IMR-90 (cell line): ENCODE data around the gene TLCD1. TPM values are rescaled to one million over a fixed set of nuclear protein-coding genes. Genes with fewer than 3 reads are reported as not detected.

Source experiments
- ATAC-seq: fragments of 200-7000 bp; cut with Tn5 transposase; 2 replicates; pipeline ENCODE4 v1.9.1; 2020; ENCODE audit warnings: low read depth, mild to moderate bottlenecking, moderate library complexity
- BruUV-seq: library from RNA; stranded (reverse); fragments of 400-500 nt; replicated peaks from 2 replicates; lab custom pipeline; 2021; lab: Mats Ljungman, UMichigan
- CTCF ChIA-PET: fragments of 300-600 bp; formaldehyde crosslinking; extraction: SDS; loops from one replicate; lab custom pipeline; 2021; ENCODE audit warnings: antibody characterized with exemption; lab: Yijun Ruan, JAX
- POLR2A ChIA-PET: fragments of 300-600 bp; sonication (Branson Sonifier 250); formaldehyde crosslinking; loops from one replicate; lab custom pipeline; 2022; ENCODE audit warnings: antibody characterized with exemption; ENCODE audit not compliant: unreplicated experiment; lab: Charles Lee
- DNase-seq: peaks from one replicate; pipeline ENCODE4 v3.0.0; 2013
- H2AFZ ChIP-seq: replicated peaks from 2 replicates; pipeline ENCODE3; 2013; ENCODE audit warnings: low read length, mild to moderate bottlenecking; ENCODE audit not compliant: poor library complexity
- H2AK5ac ChIP-seq: 2 replicates; pipeline ENCODE4 v1.6.1; 2013; ENCODE audit warnings: low read depth, low read length, inconsistent platforms
- H2AK9ac ChIP-seq: replicated peaks from 2 replicates; pipeline ENCODE3; 2013; ENCODE audit warnings: mild to moderate bottlenecking, low read depth, low read length, moderate library complexity; ENCODE audit not compliant: poor library complexity
- H2BK120ac ChIP-seq: 2 replicates; pipeline ENCODE4 v1.6.1; 2013; ENCODE audit warnings: low read depth, low read length, inconsistent platforms
- H2BK15ac ChIP-seq: 3 replicates; pipeline ENCODE4 v1.6.1; 2013; ENCODE audit warnings: low read depth, low read length, inconsistent platforms
- H2BK20ac ChIP-seq: 2 replicates; pipeline ENCODE4 v1.6.1; 2013; ENCODE audit warnings: low read depth, mild to moderate bottlenecking, inconsistent platforms, low read length, moderate library complexity
- H2BK5ac ChIP-seq: 2 replicates; pipeline ENCODE4 v1.6.1; 2013; ENCODE audit warnings: mild to moderate bottlenecking, low read depth, low read length, inconsistent platforms; ENCODE audit not compliant: poor library complexity, severe bottlenecking
- H3K14ac ChIP-seq: replicated peaks from 2 replicates; pipeline ENCODE4 v1.6.1; 2013; ENCODE audit warnings: low read depth, low read length, inconsistent platforms
- H3K18ac ChIP-seq: 2 replicates; pipeline ENCODE4 v1.6.1; 2013; ENCODE audit warnings: low read depth, low read length, control low read depth
- H3K23ac ChIP-seq: 2 replicates; pipeline ENCODE4 v1.6.1; 2013; ENCODE audit warnings: low read depth, low read length, inconsistent platforms
- H3K27ac ChIP-seq: 2 replicates; pipeline ENCODE4 v1.5.1; 2013; ENCODE audit warnings: mild to moderate bottlenecking, control low read depth, low read length; ENCODE audit not compliant: insufficient read depth
- H3K27me3 ChIP-seq: 2 replicates; pipeline ENCODE4 v1.6.1; 2013; ENCODE audit warnings: low read length; ENCODE audit not compliant: control insufficient read depth, insufficient read depth
- H3K36me3 ChIP-seq: 2 replicates; pipeline ENCODE4 v1.6.1; 2013; ENCODE audit warnings: low read length, mixed read lengths; ENCODE audit not compliant: control insufficient read depth, insufficient read depth
- H3K4ac ChIP-seq: 2 replicates; pipeline ENCODE4 v1.6.1; 2013; ENCODE audit warnings: low read depth, low read length, inconsistent platforms
- H3K4me1 ChIP-seq: 2 replicates; pipeline ENCODE4 v1.6.1; 2013; ENCODE audit warnings: low read length, mixed read lengths; ENCODE audit not compliant: control insufficient read depth, insufficient read depth
- H3K4me2 ChIP-seq: 2 replicates; pipeline ENCODE4 v1.6.1; 2013; ENCODE audit warnings: low read depth, mild to moderate bottlenecking, control low read depth, low read length, moderate library complexity
- H3K4me3 ChIP-seq: 2 replicates; pipeline ENCODE4 v1.5.1; 2013; ENCODE audit warnings: low read depth, mild to moderate bottlenecking, control low read depth, low read length, moderate library complexity; ENCODE audit not compliant: insufficient read depth
- H3K56ac ChIP-seq: 2 replicates; pipeline ENCODE4 v1.6.1; 2013; ENCODE audit warnings: low read length, inconsistent platforms; ENCODE audit not compliant: insufficient read depth; ENCODE audit errors: extremely low read depth
- H3K79me1 ChIP-seq, 2 experiments: 2 replicates each; pipeline ENCODE4 v1.6.1; 2013; ENCODE audit warnings: low read length in 2 of 2, inconsistent platforms in 1 of 2, low read depth in 1 of 2
- H3K9ac ChIP-seq: 2 replicates; pipeline ENCODE4 v1.6.1; 2013; ENCODE audit warnings: low read depth, low read length, control low read depth
- H3K9me1 ChIP-seq: 2 replicates; pipeline ENCODE4 v1.6.1; 2013; ENCODE audit warnings: low read length, inconsistent platforms; ENCODE audit not compliant: insufficient read depth
- H3K9me3 ChIP-seq: 2 replicates; pipeline ENCODE4 v1.6.1; 2013; ENCODE audit warnings: low read length; ENCODE audit not compliant: control insufficient read depth, insufficient read depth
- H4K20me1 ChIP-seq: 2 replicates; pipeline ENCODE4 v1.6.1; 2013; ENCODE audit warnings: low read length, inconsistent platforms; ENCODE audit not compliant: insufficient read depth
- H4K5ac ChIP-seq: 2 replicates; pipeline ENCODE4 v1.6.1; 2013; ENCODE audit warnings: mild to moderate bottlenecking, low read depth, low read length, control low read depth
- H4K8ac ChIP-seq, 2 experiments: 2 replicates each; pipeline ENCODE4 v1.6.1; 2013; ENCODE audit warnings: low read depth in 2 of 2, low read length in 2 of 2, control low read depth in 1 of 2, inconsistent platforms in 1 of 2
- H4K91ac ChIP-seq: 2 replicates; pipeline ENCODE4 v1.6.1; 2013; ENCODE audit warnings: low read depth, low read length, inconsistent platforms; ENCODE audit not compliant: insufficient read depth
- BHLHE40 ChIP-seq: fragments of 150-350 bp; IDR thresholded peaks from 2 replicates; pipeline ENCODE4 v1.6.1; 2016; ENCODE audit warnings: mild to moderate bottlenecking, low read depth, low read length
- CEBPB ChIP-seq: IDR thresholded peaks from 2 replicates; pipeline ENCODE4 v1.6.1; 2012; ENCODE audit warnings: low read depth, low read length, improper control_type of control experiment
- CHD1 ChIP-seq: IDR thresholded peaks from 2 replicates; pipeline ENCODE4 v1.6.1; 2012; ENCODE audit warnings: low read depth, low read length, improper control_type of control experiment
- FOS ChIP-seq: fragments of 150-350 bp; IDR thresholded peaks from 2 replicates; pipeline ENCODE4 v1.6.1; 2016; ENCODE audit warnings: low read depth, low read length
- MAFK ChIP-seq: IDR thresholded peaks from 2 replicates; pipeline ENCODE4 v1.6.1; 2012; ENCODE audit warnings: low read depth, low read length, improper control_type of control experiment
- MXI1 ChIP-seq: IDR thresholded peaks from 2 replicates; pipeline ENCODE4 v1.6.1; 2012; ENCODE audit warnings: low read depth, mild to moderate bottlenecking, low read length, moderate library complexity, borderline replicate concordance
- NFE2L2 ChIP-seq: fragments of 150-350 bp; IDR thresholded peaks from 2 replicates; pipeline ENCODE4 v1.6.1; 2016; ENCODE audit warnings: low read depth, mild to moderate bottlenecking, low read length
- POLR2A ChIP-seq: IDR thresholded peaks from 2 replicates; pipeline ENCODE4 v1.6.1; 2012; ENCODE audit warnings: mild to moderate bottlenecking, low read depth, low read length
- RAD21 ChIP-seq: IDR thresholded peaks from 2 replicates; pipeline ENCODE4 v1.6.1; 2012; ENCODE audit warnings: low read length, improper control_type of control experiment
- RCOR1 ChIP-seq: IDR thresholded peaks from 2 replicates; pipeline ENCODE4 v1.6.1; 2012; ENCODE audit warnings: mild to moderate bottlenecking, low read length, improper control_type of control experiment; ENCODE audit not compliant: insufficient replicate concordance
- RFX5 ChIP-seq: IDR thresholded peaks from 2 replicates; pipeline ENCODE4 v1.8.0; 2012; ENCODE audit warnings: low read depth, mild to moderate bottlenecking, low read length, moderate library complexity
- SMC3 ChIP-seq: fragments of 150-350 bp; IDR thresholded peaks from 2 replicates; pipeline ENCODE4 v1.6.1; 2016; ENCODE audit warnings: low read depth, mild to moderate bottlenecking, antibody characterized with exemption, low read length, moderate library complexity
- WGBS, 2 experiments: methylation state at CpG; one replicate each; pipeline versions ENCODE4 v1.1.5 to v1.1.7; 2013; ENCODE audit warnings: missing lambda C conversion rate in 2 of 2; ENCODE audit not compliant: insufficient read length in 1 of 2; ENCODE audit errors: extremely low coverage in 2 of 2; 5-methylcytosine and 5-hydroxymethylcytosine counted together
- dilution Hi-C: fragments of 300-500 bp; cut with HindIII; formaldehyde crosslinking; loops from one replicate; pipeline ENCODE4 v1.14.3; 2018; ENCODE audit warnings: low sequenced_read_pairs; ENCODE audit not compliant: unreplicated experiment
- in situ Hi-C: fragments of 300-500 bp; cut with MboI; formaldehyde crosslinking; loops from 3 replicates; pipeline ENCODE4 v1.14.3; 2019; ENCODE audit warnings: low sequenced_read_pairs, inconsistent platforms, mixed read lengths
- intact Hi-C: fragments of 100-400 bp; cut with micrococcal nuclease; formaldehyde crosslinking; loops from 2 replicates; pipeline ENCODE4 v1.10.0; 2022
- polyA plus RNA-seq, 3 experiments: library from polyadenylated mRNA; depleted of rRNA; stranded (reverse); fragments of >200 nt; gene quantifications; 2 replicates each; pipeline ENCODE4 v1.2.3, GENCODE V29; 2012; ENCODE audit warnings: low replicate concordance in 1 of 3
- total RNA-seq: library from RNA; depleted of rRNA; stranded (reverse); fragments of >200 nt; gene quantifications from 2 replicates; pipeline ENCODE4 v1.2.3, GENCODE V29; 2012
- TF ChIP-seq, protein P1 (sequence below): fragments of 150-350 bp; IDR thresholded peaks from 2 replicates; pipeline ENCODE4 v1.6.1; 2016; ENCODE audit warnings: low read depth, mild to moderate bottlenecking, low read length, moderate library complexity, borderline replicate concordance
- TF ChIP-seq, protein P2 (sequence below): conservative IDR thresholded peaks from 2 replicates; pipeline ENCODE4 v1.5.1; 2012; ENCODE audit warnings: mild to moderate bottlenecking, low read depth, low read length, improper control_type of control experiment
- TF ChIP-seq, protein P3 (sequence below): fragments of 150-350 bp; IDR thresholded peaks from 2 replicates; pipeline ENCODE4 v1.6.1; 2017; ENCODE audit warnings: mild to moderate bottlenecking, antibody characterized with exemption, low read length, low read depth

Gene TLCD1
- total and polyA plus RNA-seq, 2 of the 4 experiments (the other 2 are of a cell fraction), result 3.6 to 9.3 TPM

DNA sequence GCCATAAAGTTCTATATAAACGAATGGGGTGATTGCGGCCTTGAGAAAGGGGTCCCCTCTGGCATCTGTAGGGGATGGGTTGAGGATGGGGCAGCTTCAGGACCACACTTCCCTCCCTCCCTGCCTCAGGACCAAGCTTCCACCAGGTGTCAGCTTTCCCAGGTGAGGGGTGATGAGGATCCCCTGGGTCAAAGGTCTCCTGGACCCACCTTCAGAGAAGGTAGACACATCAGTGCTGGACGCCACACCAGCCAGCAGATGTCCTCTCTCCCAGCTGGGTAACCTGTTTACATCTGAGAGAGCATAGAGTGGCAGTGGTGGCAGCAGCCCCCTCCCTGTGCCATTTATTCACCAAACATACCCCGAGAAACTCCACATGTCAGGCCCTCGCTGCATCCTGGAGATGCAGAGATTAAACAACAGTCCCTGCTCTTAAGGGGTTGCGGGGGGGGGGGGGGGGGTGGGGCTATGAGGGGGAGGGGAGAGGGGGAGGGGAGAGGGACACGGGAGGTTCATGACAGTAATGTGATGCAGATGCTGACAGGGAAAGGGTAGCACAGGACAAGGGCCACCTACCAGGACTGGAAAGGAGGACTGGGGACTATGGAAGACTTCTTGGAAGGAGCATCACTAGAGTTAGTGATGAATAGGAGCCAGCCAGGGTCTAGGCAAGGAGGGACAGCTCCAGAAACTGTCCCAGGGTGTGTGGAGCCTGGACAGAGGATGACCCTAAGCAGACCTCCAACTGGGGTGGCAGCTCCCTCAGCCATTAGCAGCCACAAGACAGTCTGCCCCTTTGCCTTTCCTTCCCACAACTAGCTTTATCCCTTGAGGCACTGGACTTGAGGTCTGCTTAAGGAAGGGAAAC, 19.3 kb downstream of the TLCD1 start:
- ChIA-PET CTCF (no interaction called here), POLR2A (no interaction called here)
- Histone ChIP-seq H2BK15ac (no peak overlapping the region), H3K4me2 (no peak overlapping the region), H3K18ac (no peak overlapping the region), H2BK5ac (no peak overlapping the region), H3K56ac (no peak overlapping the region), H3K4me3 (no peak overlapping the region), H3K23ac (no peak overlapping the region), H4K8ac (no peak overlapping the region), H3K27ac (no peak overlapping the region), H3K9ac (no peak overlapping the region), H4K5ac (no peak overlapping the region), H3K36me3 (peaks cover 41% of the 10 kb centered on the region), H3K27me3 (no peaks in the 10 kb centered on the region), H3K4ac (no peak overlapping the region), H2AK9ac (no peak overlapping the region), H3K14ac (no peak overlapping the region), H4K20me1 (no peaks in the 10 kb centered on the region), H3K9me1 (peaks cover 8% of the 10 kb centered on the region), H2BK120ac (no peak overlapping the region), H2BK20ac (no peak overlapping the region), H3K9me3 (no peaks in the 10 kb centered on the region), H3K79me1 (peaks cover 6 to 12% of the 10 kb centered on the region in 2 experiments; a peak in 3 of 4 replicates), H2AK5ac (no peak overlapping the region), H2AFZ (no peak overlapping the region), H3K4me1 (peaks cover 3% of the 10 kb centered on the region), H4K91ac (no peak overlapping the region)
- dilution Hi-C loops, result no loop called here
- no peak for DNase-seq
- BruUV-seq, result no TSS peak
- in situ Hi-C loops, result no loop called here
- intact Hi-C loops, result no loop called here
- 100% methylated on average over 1 of the region's 7 CpGs; no CpG with 5 or more reads in 1 of the 2 experiments for WGBS, 2 experiments
- ATAC-seq, result no peak
- TF ChIP-seq RCOR1 (no peak), RFX5 (no peak), NFE2L2 (no peak), BHLHE40 (no peak), RAD21 (no peak), CEBPB (no peak), FOS (no peak), MAFK (no peak), SMC3 (no peak), CHD1 (no peak), MXI1 (no peak), POLR2A (no peak)
- TF ChIP-seq, protein P1, sequence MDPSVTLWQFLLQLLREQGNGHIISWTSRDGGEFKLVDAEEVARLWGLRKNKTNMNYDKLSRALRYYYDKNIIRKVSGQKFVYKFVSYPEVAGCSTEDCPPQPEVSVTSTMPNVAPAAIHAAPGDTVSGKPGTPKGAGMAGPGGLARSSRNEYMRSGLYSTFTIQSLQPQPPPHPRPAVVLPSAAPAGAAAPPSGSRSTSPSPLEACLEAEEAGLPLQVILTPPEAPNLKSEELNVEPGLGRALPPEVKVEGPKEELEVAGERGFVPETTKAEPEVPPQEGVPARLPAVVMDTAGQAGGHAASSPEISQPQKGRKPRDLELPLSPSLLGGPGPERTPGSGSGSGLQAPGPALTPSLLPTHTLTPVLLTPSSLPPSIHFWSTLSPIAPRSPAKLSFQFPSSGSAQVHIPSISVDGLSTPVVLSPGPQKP, result no peak
- TF ChIP-seq, protein P2, sequence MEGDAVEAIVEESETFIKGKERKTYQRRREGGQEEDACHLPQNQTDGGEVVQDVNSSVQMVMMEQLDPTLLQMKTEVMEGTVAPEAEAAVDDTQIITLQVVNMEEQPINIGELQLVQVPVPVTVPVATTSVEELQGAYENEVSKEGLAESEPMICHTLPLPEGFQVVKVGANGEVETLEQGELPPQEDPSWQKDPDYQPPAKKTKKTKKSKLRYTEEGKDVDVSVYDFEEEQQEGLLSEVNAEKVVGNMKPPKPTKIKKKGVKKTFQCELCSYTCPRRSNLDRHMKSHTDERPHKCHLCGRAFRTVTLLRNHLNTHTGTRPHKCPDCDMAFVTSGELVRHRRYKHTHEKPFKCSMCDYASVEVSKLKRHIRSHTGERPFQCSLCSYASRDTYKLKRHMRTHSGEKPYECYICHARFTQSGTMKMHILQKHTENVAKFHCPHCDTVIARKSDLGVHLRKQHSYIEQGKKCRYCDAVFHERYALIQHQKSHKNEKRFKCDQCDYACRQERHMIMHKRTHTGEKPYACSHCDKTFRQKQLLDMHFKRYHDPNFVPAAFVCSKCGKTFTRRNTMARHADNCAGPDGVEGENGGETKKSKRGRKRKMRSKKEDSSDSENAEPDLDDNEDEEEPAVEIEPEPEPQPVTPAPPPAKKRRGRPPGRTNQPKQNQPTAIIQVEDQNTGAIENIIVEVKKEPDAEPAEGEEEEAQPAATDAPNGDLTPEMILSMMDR, result no peak
- TF ChIP-seq, protein P3, sequence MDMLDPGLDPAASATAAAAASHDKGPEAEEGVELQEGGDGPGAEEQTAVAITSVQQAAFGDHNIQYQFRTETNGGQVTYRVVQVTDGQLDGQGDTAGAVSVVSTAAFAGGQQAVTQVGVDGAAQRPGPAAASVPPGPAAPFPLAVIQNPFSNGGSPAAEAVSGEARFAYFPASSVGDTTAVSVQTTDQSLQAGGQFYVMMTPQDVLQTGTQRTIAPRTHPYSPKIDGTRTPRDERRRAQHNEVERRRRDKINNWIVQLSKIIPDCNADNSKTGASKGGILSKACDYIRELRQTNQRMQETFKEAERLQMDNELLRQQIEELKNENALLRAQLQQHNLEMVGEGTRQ, result no peak
